ENCODE results near the gene PLA2G4F.

PLA2G4F gene, protein sequence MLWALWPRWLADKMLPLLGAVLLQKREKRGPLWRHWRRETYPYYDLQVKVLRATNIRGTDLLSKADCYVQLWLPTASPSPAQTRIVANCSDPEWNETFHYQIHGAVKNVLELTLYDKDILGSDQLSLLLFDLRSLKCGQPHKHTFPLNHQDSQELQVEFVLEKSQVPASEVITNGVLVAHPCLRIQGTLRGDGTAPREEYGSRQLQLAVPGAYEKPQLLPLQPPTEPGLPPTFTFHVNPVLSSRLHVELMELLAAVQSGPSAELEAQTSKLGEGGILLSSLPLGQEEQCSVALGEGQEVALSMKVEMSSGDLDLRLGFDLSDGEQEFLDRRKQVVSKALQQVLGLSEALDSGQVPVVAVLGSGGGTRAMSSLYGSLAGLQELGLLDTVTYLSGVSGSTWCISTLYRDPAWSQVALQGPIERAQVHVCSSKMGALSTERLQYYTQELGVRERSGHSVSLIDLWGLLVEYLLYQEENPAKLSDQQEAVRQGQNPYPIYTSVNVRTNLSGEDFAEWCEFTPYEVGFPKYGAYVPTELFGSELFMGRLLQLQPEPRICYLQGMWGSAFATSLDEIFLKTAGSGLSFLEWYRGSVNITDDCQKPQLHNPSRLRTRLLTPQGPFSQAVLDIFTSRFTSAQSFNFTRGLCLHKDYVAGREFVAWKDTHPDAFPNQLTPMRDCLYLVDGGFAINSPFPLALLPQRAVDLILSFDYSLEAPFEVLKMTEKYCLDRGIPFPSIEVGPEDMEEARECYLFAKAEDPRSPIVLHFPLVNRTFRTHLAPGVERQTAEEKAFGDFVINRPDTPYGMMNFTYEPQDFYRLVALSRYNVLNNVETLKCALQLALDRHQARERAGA

GRCh38 chr15:42156243-42156922, at the start of gene PLA2G4F:
PLA2G4F (minus strand) TSS chr15:42156636; CDS start chr15:42156549, 87 bp downstream.
- no peaks in the 10 kb centered on the region for H3K4me1 Mint-ChIP-seq (ENCODE audit: low read depth)
- no peak within 1 kb of the TSS for H3K4me3 Mint-ChIP-seq
- H3K27me3 Mint-ChIP-seq (ENCODE audit: low read depth): no peaks in the 10 kb centered on the region
- no peaks in the 10 kb centered on the region for H3K9me3 Mint-ChIP-seq
- DNase-seq (ENCODE audit: low spot score): no peak
- H3K27ac Mint-ChIP-seq: no peak within 1 kb of the TSS
- H3K36me3 Mint-ChIP-seq (ENCODE audit: low read depth): peaks cover 6% of the 10 kb centered on the region

GRCh38 chr15:42203891-42204290, 47.5 kb upstream of the PLA2G4F start:
- H3K27me3 Mint-ChIP-seq (ENCODE audit: low read depth): no peaks in the 10 kb centered on the region
- H3K4me1 Mint-ChIP-seq (ENCODE audit: low read depth): peaks cover 35% of the 10 kb centered on the region
- H3K9me3 Mint-ChIP-seq: peaks cover 3% of the 10 kb centered on the region
- H3K27ac Mint-ChIP-seq: no peak overlapping the region
- peaks cover 27% of the 10 kb centered on the region for H3K36me3 Mint-ChIP-seq (ENCODE audit: low read depth)
- DNase-seq (ENCODE audit: low spot score): no peak
- no peak overlapping the region for H3K4me3 Mint-ChIP-seq

- no peak overlapping the region for H3K4me3 Mint-ChIP-seq
- H3K36me3 Mint-ChIP-seq (ENCODE audit: low read depth): peaks cover 25% of the 10 kb centered on the region
- H3K4me1 Mint-ChIP-seq (ENCODE audit: low read depth): peaks cover 30% of the 10 kb centered on the region
Measured at GRCh38 chr15:42202653-42203052, 46.2 kb upstream of the PLA2G4F start.

GRCh38 chr15:42201801-42202200, 45.4 kb upstream of the PLA2G4F start:
- Mint-ChIP-seq H3K36me3 (ENCODE audit: low read depth) (peaks cover 29% of the 10 kb centered on the region), H3K9me3 (no peaks in the 10 kb centered on the region), H3K27ac (no peak overlapping the region), H3K27me3 (ENCODE audit: low read depth) (no peaks in the 10 kb centered on the region), H3K4me1 (ENCODE audit: low read depth) (peaks cover 22% of the 10 kb centered on the region), H3K4me3 (no peak overlapping the region)
- DNase-seq (ENCODE audit: low spot score): no peak

More at GRCh38 chr15:42202653-42203052, 46.2 kb upstream of the PLA2G4F start:
- no peaks in the 10 kb centered on the region for H3K9me3 Mint-ChIP-seq
- no peak for DNase-seq (ENCODE audit: low spot score)
- H3K27me3 Mint-ChIP-seq (ENCODE audit: low read depth): no peaks in the 10 kb centered on the region
- H3K27ac Mint-ChIP-seq: no peak overlapping the region

DNA sequence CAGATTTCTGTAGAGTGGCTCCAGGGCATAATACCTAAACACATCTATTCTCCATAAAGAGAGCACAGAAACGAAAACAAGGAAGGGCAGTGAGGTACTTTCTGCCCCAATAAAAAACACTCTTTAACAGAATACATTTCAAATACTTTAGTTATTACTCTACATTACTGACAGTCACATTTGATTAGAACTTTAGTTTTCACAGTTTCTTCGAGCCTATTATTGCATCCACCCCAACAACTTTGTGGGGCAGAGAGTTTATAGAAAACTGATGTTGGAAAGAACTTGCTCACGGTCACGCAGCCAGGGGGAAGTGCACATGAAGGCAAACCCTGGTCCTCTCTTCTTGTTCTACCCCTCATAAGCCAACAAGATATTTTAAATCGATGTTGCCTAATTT, 42.7 kb upstream of the PLA2G4F start:
- DNase-seq (ENCODE audit: low spot score): no peak
- Mint-ChIP-seq H3K9me3 (no peaks in the 10 kb centered on the region), H3K27me3 (ENCODE audit: low read depth) (no peaks in the 10 kb centered on the region), H3K4me3 (no peak overlapping the region), H3K36me3 (ENCODE audit: low read depth) (peaks cover 42% of the 10 kb centered on the region), H3K4me1 (ENCODE audit: low read depth) (peaks cover 9% of the 10 kb centered on the region), H3K27ac (no peak overlapping the region)

- Mint-ChIP-seq H3K9me3 (no peaks in the 10 kb centered on the region), H3K27ac (no peak overlapping the region), H3K4me3 (no peak overlapping the region), H3K4me1 (ENCODE audit: low read depth) (peaks cover 13% of the 10 kb centered on the region), H3K36me3 (ENCODE audit: low read depth) (peaks cover 45% of the 10 kb centered on the region), H3K27me3 (ENCODE audit: low read depth) (no peaks in the 10 kb centered on the region)
- DNase-seq (ENCODE audit: low spot score): no peak
Measured at GRCh38 chr15:42198516-42198915, 42.1 kb upstream of the PLA2G4F start.

GRCh38 chr15:42194513-42194912, 38.1 kb upstream of the PLA2G4F start:
- Mint-ChIP-seq H3K27ac (no peak overlapping the region), H3K4me1 (ENCODE audit: low read depth) (peaks cover 28% of the 10 kb centered on the region), H3K9me3 (no peaks in the 10 kb centered on the region), H3K36me3 (ENCODE audit: low read depth) (peaks cover 58% of the 10 kb centered on the region), H3K4me3 (no peak overlapping the region), H3K27me3 (ENCODE audit: low read depth) (no peaks in the 10 kb centered on the region)
- no peak for DNase-seq (ENCODE audit: low spot score)

DNA sequence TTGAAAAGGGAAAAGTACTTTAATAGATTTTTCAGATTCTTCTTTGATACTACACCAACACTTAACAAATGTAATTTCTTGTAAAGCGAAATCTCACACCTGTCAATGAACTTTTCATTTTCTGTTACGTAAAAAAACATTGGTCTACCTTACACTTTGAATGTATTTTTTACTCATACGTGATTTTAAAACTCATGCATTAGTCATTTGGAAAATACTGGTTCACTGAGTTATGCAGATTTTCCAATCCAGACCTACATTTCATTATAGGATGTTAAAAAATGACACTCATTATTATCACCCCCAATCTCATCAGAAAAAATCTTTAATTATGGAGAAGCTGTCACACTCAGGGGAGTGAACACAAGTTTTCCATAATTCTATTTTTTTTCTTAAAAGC, 36.9 kb upstream of the PLA2G4F start:
- Mint-ChIP-seq H3K36me3 (ENCODE audit: low read depth) (peaks cover 58% of the 10 kb centered on the region), H3K27ac (peak overlapping the region; percentile 6), H3K27me3 (ENCODE audit: low read depth) (no peaks in the 10 kb centered on the region), H3K9me3 (no peaks in the 10 kb centered on the region), H3K4me3 (no peak overlapping the region), H3K4me1 (ENCODE audit: low read depth) (peaks cover 27% of the 10 kb centered on the region)
- DNase-seq (ENCODE audit: low spot score): no peak

DNA sequence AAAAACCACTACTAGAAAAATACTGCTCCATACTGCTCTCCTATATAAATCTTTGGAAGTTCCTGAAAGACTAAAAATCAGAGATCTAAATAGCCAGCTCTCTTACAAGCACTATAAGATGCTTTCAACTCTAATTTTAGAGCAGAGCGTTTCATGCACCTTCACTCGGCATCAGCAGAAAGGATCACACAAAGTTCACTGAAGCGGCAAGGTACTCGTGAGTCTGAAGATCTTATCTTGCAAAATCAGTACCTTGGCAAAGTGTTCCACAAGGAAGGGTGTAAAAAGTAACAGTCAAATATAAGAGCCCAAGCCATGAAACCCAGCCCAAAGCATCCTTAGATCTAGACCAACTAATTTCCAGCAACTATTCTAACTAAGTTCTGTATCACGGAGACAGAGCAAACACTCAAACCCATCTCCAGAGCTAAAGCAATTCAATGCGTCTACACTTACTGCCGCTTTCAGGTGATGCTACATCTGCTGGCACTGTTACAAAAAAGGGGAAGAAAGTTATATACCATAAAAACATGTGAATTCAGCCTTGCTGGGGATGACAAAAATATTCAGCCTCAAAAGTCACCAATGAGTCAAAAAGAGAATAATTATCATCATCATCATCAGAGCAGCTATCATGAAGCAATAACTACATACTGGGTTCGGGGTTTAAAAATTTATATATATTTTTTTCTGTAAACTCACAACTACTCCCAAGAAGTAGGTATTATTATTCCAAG, 35.3 kb upstream of the PLA2G4F start:
- no peak overlapping the region for H3K27ac Mint-ChIP-seq
- no peaks in the 10 kb centered on the region for H3K27me3 Mint-ChIP-seq (ENCODE audit: low read depth)
- H3K4me3 Mint-ChIP-seq: no peak overlapping the region
- peaks cover 27% of the 10 kb centered on the region for H3K4me1 Mint-ChIP-seq (ENCODE audit: low read depth)
- DNase-seq (ENCODE audit: low spot score): no peak
- peaks cover 60% of the 10 kb centered on the region for H3K36me3 Mint-ChIP-seq (ENCODE audit: low read depth)
- no peaks in the 10 kb centered on the region for H3K9me3 Mint-ChIP-seq

DNA sequence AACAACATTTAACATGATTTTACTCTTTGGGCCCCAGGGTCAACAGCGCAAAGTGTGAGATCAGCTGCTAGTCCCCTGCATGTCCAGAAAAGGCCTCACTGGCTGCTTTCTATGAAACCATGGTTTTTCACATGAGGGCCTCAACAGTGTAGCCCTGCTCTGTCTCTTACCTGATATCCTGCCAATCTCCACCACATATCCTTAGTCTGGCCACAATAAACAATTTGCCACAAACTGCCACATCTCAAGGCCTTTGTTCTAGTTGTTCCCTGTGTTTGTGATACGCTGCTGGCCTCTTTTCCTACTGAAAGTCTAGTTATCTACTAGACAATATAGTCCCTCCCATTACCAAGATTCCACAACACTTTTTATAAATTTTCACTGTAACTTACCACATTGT, 33.9 kb upstream of the PLA2G4F start:
- H3K27me3 Mint-ChIP-seq (ENCODE audit: low read depth): no peaks in the 10 kb centered on the region
- H3K9me3 Mint-ChIP-seq: no peaks in the 10 kb centered on the region
- H3K4me3 Mint-ChIP-seq: no peak overlapping the region
- H3K27ac Mint-ChIP-seq: peak overlapping the region; percentile 74
- H3K36me3 Mint-ChIP-seq (ENCODE audit: low read depth): peaks cover 57% of the 10 kb centered on the region
- H3K4me1 Mint-ChIP-seq (ENCODE audit: low read depth): peaks cover 27% of the 10 kb centered on the region
- no peak for DNase-seq (ENCODE audit: low spot score)

- Mint-ChIP-seq H3K27ac (no peak overlapping the region), H3K9me3 (no peaks in the 10 kb centered on the region), H3K4me3 (no peak overlapping the region), H3K4me1 (ENCODE audit: low read depth) (peaks cover 9% of the 10 kb centered on the region), H3K27me3 (ENCODE audit: low read depth) (no peaks in the 10 kb centered on the region), H3K36me3 (ENCODE audit: low read depth) (peaks cover 60% of the 10 kb centered on the region)
- DNase-seq (ENCODE audit: low spot score): no peak
Measured at GRCh38 chr15:42185801-42186200, 29.4 kb upstream of the PLA2G4F start.

- Mint-ChIP-seq H3K9me3 (no peaks in the 10 kb centered on the region), H3K4me1 (ENCODE audit: low read depth) (no peaks in the 10 kb centered on the region), H3K4me3 (no peak overlapping the region), H3K27ac (no peak overlapping the region), H3K27me3 (ENCODE audit: low read depth) (no peaks in the 10 kb centered on the region), H3K36me3 (ENCODE audit: low read depth) (peaks cover 57% of the 10 kb centered on the region)
- DNase-seq (ENCODE audit: low spot score): no peak
Measured at GRCh38 chr15:42184736-42185135, 28.3 kb upstream of the PLA2G4F start.

DNA sequence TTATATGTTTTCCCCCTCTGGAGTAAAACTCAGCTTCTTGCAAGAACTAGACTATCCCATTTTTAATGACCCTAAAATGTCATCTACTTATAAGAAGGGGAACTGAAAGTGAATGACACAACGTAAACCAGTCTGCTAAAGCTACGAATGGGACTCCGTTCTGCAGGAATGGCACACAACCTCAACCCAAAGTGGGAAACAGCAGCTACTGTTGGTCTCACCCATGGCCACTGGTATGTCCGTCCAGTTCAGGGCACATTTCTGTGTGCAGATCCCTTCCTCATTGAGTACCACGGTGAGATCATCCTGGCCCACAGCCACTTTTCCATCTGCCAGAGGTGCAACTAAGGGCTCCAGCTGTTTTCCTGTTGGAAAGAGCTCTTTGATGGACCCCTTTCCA, 27.9 kb upstream of the PLA2G4F start:
- no peaks in the 10 kb centered on the region for H3K9me3 Mint-ChIP-seq
- no peak overlapping the region for H3K4me3 Mint-ChIP-seq
- no peak for DNase-seq (ENCODE audit: low spot score)
- no peaks in the 10 kb centered on the region for H3K27me3 Mint-ChIP-seq (ENCODE audit: low read depth)
- H3K36me3 Mint-ChIP-seq (ENCODE audit: low read depth): peaks cover 57% of the 10 kb centered on the region
- no peaks in the 10 kb centered on the region for H3K4me1 Mint-ChIP-seq (ENCODE audit: low read depth)
- no peak overlapping the region for H3K27ac Mint-ChIP-seq
